Cardiac atrium fibroblast (primary cell): ENCODE data around the gene STK17A. TPM values are rescaled to one million over a fixed set of nuclear protein-coding genes. Genes with fewer than 3 reads are reported as not detected.

Source experiments
- total RNA-seq: library from RNA; depleted of rRNA; stranded (reverse); fragments of >200 nt; gene quantifications from 2 replicates; pipeline ENCODE4 v1.2.3, GENCODE V29; 2015

STK17A gene
- 14.3 and 21.4 TPM in 2 replicates for total RNA-seq

DNA sequence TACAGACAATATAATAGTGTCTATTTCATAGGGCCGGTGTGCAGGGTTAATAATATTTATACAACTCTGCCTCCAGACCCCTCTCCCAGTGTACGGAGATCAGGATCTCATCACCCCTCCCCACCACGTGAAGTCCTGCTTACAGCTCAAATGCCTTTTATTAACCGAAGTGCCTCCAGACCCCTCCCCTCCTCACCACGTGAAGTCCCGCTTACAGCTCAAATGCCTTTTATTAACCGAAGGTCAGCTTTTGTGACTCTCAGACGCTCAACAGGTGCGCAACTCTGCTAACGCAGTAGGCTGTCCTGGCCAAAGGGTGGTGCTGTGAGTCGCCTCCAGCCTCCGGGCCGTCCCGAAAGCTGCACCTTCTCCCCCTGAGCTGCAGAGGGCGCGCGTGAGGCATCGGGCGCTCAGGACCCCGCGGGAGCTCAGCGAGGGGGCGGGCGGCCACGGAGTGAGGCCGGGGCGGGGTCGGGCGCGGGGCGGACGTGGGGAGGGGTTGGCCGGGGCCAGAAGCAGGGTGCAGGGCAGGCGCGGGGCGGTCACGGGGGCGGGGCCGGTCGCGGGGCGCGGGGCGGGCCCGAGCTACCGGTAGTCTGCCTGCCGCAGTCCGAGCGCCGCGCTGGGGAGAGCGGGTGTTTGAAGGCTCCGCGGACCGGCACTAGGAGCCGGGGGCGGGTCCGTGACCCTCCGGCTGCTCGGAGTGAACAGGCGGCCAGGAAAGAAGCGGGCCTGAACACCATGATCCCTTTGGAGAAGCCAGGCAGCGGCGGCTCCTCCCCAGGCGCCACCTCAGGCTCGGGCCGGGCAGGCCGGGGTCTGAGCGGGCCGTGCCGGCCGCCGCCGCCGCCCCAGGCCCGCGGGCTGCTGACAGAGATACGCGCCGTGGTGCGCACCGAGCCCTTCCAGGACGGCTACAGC, at the start of gene STK17A:
Gene STK17A (plus strand): TSS at position 606 of the 921 bp plus-strand sequence. CDS start 136 bp downstream, at position 742.

Other genes with a start within 250 kb of the STK17A start
- gene COA1, start 146.4 kb downstream of the STK17A start, total RNA-seq: 26.1 and 43.9 TPM in 2 replicates
- gene BLVRA, start 175.6 kb downstream of the STK17A start, total RNA-seq: 29.2 and 31.6 TPM in 2 replicates